ENCODE data around the gene ADGRL3. TPM values are rescaled to one million over a fixed set of nuclear protein-coding genes. Genes with fewer than 3 reads are reported as not detected.
"Not testable (repeated sequence)": the region's sequence is repeated elsewhere in the genome, so short reads cannot be mapped to it uniquely, and the experiment has no call there.

The ADGRL3 gene
- total RNA-seq, 1 donor from 2014 or later = 0.12 TPM

- no peak overlapping the region for H3K4me3 ChIP-seq (ENCODE audit: low read depth, low read length)
- TF ChIP-seq CTCF (conservative IDR thresholded peaks at IDR 0.05; ENCODE audit: low read depth, low read length) = no peak
- no peak for DNase-seq (ENCODE audit: low read depth)
Observed at GRCh38 chr4:61350932-61351331, 150.8 kb downstream of the ADGRL3 start.

GRCh38 chr4:61356696-61357095, 156.6 kb downstream of the ADGRL3 start:
- no peak for DNase-seq (ENCODE audit: low read depth)
- H3K4me3 ChIP-seq (ENCODE audit: low read depth, low read length) = no peak overlapping the region
- TF ChIP-seq CTCF (conservative IDR thresholded peaks at IDR 0.05; ENCODE audit: low read depth, low read length) = no peak

GRCh38 chr4:61359301-61359700, 159.2 kb downstream of the ADGRL3 start:
- no peak overlapping the region for H3K4me3 ChIP-seq (ENCODE audit: low read depth, low read length)
- no peak for TF ChIP-seq CTCF (conservative IDR thresholded peaks at IDR 0.05; ENCODE audit: low read depth, low read length)
- DNase-seq (ENCODE audit: low read depth) = no peak

GRCh38 chr4:61372817-61373216, 172.7 kb downstream of the ADGRL3 start:
- not testable (repeated sequence) for H3K4me3 ChIP-seq (ENCODE audit: low read depth, low read length); DNase-seq (ENCODE audit: low read depth)

GRCh38 chr4:61373901-61374440, 173.8 kb downstream of the ADGRL3 start:
- DNase-seq (ENCODE audit: low read depth) = peak; percentile 30
- no peak overlapping the region for H3K4me3 ChIP-seq (ENCODE audit: low read depth, low read length)
- no peak for TF ChIP-seq CTCF (conservative IDR thresholded peaks at IDR 0.05; ENCODE audit: low read depth, low read length)

- no peak for TF ChIP-seq CTCF (conservative IDR thresholded peaks at IDR 0.05; ENCODE audit: low read depth, low read length)
Observed at GRCh38 chr4:61374447-61374891, 174.3 kb downstream of the ADGRL3 start.

GRCh38 chr4:61375301-61375700, 175.2 kb downstream of the ADGRL3 start:
- DNase-seq (ENCODE audit: low read depth) = no peak
- no peak overlapping the region for H3K4me3 ChIP-seq (ENCODE audit: low read depth, low read length)
- TF ChIP-seq CTCF (conservative IDR thresholded peaks at IDR 0.05; ENCODE audit: low read depth, low read length) = no peak

More at GRCh38 chr4:61374447-61374891, 174.3 kb downstream of the ADGRL3 start:
- no peak for DNase-seq (ENCODE audit: low read depth)
- H3K4me3 ChIP-seq (ENCODE audit: low read depth, low read length) = no peak overlapping the region

All from epithelial cell of proximal tubule (primary cell).